Dedifferentiated amniotic fluid mesenchymal stem cell (primary cell): ENCODE results near the gene PCYOX1L.
"Not testable (repeated sequence)": the region's sequence is repeated elsewhere in the genome, so short reads cannot be mapped to it uniquely, and the experiment has no call there.

Experiments used
- DNase-seq: peaks from one replicate; pipeline ENCODE4 v3.0.0-alpha.2; 2016; ENCODE audit errors: extremely low spot score

The PCYOX1L gene

DNA sequence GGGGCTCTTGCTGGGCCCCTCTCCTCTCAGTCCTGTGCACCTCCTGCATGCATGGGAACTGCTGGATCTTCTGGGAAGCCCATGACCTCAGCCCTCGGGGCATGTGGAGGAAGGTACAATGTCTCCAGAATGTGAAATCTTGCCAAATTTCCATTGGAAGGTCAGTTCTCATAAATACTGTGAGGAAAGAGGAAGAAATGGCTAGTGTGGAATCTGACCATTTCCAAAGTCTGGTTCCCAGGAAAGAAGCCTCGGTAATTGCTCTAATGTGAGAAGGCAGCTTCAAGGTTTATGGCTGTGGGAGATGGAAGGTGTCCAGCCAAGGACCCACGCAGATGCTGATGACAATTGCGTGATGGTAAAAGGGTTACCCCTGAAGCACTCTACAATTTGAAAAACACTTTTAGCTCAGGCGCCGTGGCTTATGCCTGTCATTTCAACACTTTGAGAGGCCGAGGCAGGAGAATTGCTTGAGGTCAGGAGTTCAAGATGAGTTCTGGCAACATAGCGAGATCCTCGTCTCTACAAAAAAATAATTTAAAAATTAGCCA, 29.3 kb downstream of the PCYOX1L start:
- no peak for DNase-seq

GRCh38 chr5:149387982-149388381, 30.1 kb downstream of the PCYOX1L start:
- DNase-seq, result no peak

- no peak for DNase-seq
These were observed 30.8 kb downstream of the PCYOX1L start for GRCh38 chr5:149388498-149389190.

- DNase-seq, result no peak
These were observed 32.0 kb downstream of the PCYOX1L start for GRCh38 chr5:149389552-149390495.

- DNase-seq, result not testable (repeated sequence)
These were observed 33.2 kb downstream of the PCYOX1L start for GRCh38 chr5:149391076-149391475.

DNA sequence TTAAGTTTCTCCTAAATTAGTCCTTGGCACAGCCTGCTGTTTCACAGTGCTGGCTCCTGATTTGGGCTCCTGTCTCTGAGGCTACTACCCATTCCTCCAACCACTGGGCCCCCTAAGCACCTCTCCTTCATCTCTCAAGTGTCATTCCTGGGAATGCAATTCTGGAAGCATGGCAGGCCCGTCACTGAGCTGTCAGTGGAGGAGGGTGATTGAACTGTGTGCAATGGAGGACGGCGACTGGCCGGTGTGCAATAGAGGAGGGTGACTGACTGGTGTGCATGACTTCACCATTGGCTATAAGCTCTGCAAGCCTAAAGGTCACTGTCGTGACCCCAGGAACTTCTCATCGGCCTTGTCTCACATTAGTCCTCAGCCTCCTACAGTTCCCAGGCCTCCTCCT, 33.7 kb downstream of the PCYOX1L start:
- DNase-seq, result no peak

DNA sequence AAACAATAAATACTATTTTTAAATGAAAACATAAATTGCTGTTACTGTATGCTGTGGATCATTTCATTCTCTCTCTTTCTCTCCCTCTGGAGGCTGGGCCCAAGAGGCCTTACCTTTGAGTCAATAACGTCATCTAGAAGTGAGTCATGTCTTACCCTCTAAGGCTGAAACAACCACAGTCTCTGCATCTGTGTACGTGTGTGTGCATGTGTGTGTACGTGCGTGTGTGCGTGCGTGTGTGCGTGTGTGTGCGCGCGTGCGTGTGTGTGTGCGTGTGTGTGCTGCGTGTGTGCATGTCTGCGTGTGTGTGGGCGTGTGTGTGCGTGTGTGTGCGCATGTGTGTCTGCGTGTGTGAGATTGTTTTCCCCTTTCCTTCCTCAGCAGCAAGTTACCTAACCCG, 34.9 kb downstream of the PCYOX1L start:
- no peak for DNase-seq

- not testable (repeated sequence) for DNase-seq
These were observed 37.1 kb downstream of the PCYOX1L start for GRCh38 chr5:149394996-149395395.

GRCh38 chr5:149397530-149397929, 39.7 kb downstream of the PCYOX1L start:
- DNase-seq, result no peak

DNA sequence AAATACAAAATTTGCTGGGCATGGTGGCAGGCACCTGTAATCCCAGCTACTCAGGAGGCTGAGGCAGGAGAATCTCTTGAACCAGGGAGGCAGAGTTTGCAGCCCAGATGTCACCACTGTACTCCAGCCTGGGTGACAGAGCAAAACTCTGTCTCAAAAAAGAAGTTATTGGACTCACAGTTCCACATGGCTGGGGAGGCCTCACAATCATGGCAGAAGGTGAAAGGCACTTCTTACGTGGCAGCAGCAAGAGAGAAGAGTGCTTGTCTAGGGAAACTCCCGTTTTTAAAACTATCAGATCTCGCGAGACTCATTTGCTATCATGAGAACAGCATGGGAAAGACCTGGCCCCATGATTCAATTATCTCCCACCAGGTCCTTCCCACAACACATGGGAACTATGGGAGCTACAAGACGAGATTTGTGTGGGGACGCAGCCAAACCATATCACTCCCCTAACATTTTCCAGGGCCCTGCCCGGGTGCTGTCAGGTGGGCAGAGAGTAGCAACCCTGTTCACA, 41.0 kb downstream of the PCYOX1L start:
- not testable (repeated sequence) for DNase-seq

DNA sequence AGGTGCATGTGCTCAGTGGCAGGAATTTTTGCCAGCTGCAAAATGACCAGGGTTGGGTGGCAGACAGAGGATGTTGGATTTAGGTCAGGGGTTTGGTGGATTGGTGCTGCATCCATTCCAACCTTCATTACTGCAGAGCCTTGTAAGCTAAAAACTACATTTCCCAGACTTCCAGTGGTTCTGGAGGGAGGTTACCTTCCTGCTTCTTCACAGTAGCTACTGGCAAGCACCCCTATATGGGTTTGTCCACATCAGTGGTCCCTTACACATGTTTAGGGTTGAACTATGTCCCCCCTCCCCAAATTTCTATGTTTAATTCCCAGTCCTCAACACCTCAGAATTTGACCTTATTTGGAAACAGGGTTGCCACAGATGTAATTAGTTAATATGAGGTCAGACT, 41.9 kb downstream of the PCYOX1L start:
- DNase-seq, result no peak

DNA sequence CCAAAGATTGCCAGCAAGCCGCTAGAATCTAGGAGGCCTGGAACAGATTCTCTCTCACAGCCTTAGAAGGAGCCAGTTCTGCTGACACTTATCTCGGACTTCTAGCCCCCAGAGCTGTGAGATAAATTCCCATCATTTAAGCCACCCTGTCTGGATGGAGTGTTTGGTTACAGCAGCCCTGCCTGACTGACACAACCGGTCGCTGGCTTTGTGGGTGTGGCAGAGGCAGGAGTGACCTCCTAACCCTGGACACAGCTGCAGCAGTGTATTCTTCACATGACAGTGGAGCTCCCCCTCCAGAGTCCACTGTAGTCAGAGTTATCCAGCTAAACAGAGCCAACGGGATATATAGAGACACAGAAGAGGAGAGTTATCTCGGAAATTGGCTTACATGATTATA, 42.5 kb downstream of the PCYOX1L start:
- DNase-seq, result no peak

DNA sequence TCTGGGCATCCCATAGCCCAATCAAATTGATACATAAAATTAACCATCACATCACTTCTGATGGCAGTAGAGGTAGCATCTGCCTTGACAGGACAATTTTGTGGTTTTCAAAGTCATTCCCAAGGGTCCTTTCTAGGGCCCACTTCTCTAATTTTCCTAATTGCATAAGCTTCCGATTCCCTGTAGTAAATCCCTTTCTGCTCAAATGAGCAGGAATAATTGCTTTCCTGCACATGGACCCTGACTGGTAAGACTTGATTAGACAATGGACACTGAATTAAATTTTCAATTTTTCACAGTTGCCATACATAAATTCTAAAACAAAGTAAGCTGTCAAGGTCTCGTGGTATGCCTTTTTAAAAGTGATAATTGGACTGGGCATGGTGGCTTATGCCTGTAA, 43.2 kb downstream of the PCYOX1L start:
- DNase-seq, result no peak

DNA sequence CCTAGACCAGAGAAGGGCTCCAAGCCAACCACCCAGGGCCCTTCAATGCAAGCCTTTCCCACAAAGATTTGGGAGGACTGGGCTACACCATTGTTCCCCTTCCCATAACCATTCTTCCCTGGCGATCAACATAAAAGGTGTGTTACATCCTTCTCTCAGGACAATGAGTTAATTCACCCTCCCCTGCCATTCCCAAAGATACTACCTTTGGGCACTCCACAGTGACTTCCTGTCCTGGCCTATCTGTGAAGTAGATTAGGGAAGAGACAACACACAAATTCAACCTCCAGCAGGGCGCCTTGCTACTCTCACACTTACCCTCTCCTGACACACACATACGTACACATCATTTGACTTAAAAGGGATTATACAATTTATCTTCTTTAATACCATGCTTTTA, 44.4 kb downstream of the PCYOX1L start:
- DNase-seq, result no peak

GRCh38 chr5:149403923-149404745, 46.3 kb downstream of the PCYOX1L start:
- DNase-seq, result no peak

GRCh38 chr5:149404746-149405549, 47.1 kb downstream of the PCYOX1L start:
- peak; percentile 58 for DNase-seq

DNA sequence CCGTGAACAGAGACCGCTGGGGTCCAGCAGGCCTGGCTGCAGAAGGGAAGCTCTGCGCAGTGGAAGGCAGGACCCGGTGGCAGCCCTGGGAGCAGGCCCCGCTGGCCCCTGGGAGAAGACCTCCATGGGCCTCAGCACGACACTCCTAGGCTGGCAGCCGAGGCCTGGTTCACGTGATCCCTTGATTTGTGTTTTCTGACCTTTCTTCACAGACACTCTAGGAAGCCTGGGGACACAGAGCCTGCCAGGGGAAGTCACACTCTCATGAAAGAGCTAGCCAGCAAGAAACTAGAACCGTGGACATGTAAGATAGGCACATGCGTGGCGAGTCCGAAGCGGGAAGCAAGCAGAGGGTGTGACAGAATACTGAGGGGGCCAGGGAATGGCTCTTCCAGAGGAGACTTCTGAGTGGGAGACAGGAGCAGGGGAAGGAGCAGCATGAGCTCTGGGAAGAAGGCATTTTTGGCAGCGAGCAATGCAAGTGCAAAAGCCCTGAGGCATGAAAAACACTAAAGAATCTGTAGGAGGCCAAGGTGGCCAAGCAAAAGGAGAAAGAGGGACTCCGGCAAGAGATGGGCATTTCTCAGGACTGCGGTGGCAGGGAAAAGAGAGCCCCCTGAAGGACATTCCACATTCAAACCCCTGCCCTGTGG, 47.8 kb downstream of the PCYOX1L start:
- no peak for DNase-seq

DNA sequence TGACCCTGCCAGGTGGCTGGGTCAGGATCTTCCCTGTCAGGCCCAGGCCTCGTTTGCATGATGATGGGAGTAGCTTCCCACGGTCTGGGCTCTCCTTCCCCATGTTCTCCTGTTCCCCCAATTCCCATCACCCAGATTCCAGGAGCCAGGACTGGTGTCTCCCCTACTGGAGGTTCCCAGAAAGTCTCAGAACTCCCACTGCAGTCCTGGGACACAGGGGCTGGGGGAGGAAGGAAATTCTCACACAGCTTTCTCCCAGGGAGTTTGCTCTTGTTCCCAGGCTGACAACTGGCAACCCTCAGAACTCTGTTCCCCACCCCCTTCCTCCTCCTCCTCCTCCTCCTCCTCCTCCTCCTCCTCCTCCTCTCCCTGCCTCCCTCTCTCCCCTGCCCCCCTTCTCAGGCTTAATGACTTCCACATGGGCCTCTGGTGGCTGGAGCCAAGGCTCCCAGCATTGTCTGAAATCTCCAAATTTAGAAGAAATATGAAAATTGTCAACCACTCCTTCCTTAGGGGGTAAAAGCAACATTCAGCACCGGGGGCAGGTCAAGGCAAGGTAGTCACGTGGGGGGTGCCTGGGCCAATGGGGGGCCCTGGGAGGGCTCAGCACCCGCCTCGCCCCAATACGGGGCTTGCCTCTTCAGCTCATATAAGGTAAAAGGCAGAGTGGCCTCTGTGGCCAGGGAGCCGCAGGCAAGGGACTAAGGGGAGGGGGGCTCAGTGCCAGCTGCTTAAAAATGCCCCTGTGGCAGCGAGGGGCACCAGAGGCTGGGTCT, 48.5 kb downstream of the PCYOX1L start:
- DNase-seq, result peak; percentile 83

GRCh38 chr5:149406979-149407306, 49.1 kb downstream of the PCYOX1L start:
- no peak for DNase-seq
